ENCODE results near the gene KLF4.

KLF4 gene

DNA sequence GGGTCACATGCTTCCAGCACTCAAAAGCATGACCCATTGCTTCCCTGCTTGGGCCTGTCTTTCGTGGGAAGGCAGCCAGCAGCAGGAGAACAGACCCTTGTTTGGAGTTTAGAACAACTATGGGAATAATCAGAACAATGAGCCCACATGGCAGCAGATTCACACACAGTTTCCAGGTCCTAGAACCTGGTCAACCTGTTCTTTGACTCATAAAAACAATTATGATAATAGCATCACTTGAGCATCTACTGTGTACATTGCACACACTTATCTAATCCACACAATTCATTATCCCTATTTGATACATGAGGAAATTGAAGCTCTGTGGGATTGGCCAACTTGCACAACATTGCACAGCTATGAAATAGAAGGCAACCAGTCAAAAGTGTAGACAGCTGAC, 41.7 kb downstream of the KLF4 start:
- no peak for DNase-seq (ENCODE audit: low read depth)

DNA sequence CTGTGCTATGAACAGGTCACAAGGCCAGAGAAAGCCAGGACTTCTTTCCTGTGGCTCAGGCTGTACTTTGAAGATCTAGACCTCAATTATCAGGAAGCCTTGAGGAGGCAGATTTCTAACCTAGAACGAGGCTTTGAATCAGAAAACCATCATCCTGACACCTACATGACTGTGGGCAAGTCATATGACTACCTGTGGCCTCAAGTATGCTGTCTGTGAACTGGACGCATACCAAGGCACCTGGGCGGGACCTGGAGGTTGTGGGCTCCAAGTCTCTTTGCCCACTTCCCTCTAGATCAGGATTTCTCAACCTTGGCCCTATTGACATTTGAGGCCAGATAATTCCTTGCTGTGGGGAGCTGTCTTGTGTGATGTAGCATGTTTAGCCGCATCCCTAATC, 42.5 kb downstream of the KLF4 start:
- no peak for DNase-seq (ENCODE audit: low read depth)

DNA sequence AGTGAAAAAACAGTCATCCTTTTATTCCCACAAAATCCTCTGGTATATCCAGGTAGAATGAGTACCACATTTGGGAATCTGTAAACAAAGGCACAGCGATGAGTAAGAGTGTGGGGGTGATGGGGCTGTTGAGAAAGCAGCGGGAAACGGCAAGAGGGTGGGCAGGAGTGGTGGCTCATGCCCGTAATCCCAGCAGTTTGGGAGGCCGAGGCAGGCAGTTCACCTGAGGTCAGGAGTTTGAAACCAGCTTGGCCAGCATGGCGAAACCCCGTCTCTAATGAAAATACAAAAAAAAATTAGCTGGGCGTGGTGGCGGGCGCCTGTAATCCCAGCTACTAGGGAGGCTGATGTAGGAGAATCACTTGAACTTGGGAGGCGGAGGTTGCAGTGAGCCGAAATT, 43.1 kb downstream of the KLF4 start:
- no peak for DNase-seq (ENCODE audit: low read depth)

DNA sequence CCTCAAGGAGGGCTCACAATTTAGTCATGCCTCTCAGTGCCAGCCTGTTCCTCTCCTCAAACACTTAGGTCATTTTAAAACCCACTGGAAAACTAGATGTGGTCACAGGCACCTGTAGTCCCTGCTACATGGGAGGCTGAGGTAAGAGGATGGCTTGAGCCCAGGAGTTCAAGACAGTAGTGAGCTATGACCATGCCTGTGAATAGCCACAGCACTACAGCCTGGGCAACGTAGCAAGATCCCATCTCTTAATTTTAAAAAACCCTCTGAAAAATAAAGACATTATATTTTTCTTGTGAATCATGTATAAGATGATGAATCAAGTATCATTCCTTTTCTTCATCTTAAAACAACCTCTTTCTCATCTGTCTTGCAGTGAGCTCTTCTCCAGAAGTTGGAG, 45.8 kb downstream of the KLF4 start:
- DNase-seq (ENCODE audit: low read depth) = no peak

DNA sequence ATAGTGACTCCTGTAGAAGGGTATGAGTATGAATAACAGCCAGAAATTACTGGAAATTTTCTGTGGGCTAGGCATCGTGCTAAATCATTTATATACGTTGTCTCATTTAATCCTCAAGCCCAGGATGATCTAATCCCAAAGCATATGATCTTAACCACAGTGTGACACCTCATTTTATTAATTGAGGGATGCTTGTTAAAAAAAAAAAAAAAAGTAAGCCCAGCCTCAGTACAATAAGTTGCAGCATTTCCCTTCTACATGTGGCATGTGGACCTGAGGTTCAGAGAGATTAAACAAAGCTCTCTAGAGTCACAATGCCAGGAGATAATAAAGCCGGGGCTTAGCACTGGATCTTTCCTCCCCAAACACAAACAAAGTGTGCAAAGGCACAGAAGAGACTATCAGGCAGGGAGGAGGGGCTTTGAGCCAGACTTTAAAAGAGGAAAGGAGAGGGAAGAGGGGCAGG, 49.5 kb downstream of the KLF4 start:
- DNase-seq (ENCODE audit: low read depth) = no peak

DNA sequence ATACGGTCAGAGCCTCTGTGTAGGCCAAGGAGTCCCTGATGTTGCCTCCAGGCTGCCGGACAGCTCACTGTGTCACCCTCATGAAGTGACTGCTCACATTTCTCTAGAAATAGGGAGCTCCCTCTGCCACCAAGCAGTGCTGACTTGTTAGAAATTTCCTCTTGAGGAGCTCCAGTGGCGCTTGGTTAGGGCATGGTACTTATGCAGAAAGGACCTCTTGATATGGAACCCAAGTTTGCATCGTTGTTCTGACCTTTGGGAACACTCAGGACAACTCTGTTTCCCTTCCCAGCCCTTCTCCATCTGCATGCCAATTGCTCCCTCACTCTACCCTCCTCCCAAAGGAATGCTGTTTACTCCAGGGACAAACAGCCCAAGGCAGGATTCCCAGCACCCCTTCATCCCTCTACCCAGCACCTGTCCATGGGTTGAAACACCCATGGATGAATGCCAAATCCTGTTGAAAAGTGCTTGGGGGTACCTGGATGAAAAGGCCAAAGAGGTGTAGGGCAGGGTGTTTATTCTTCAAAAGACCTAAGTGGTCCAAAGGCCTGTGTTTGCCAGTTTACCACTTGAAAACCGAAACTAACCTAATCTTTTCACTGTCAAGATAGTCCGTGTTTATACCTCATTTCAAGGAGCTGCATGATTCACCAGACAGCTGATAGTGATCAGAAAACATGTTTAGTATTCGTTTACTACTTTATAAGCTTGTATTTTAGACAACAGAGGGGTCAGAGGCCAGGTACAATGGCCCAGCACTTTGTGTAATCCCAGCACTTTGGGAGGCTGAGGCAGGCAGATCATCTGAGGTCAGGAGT, 51.1 kb downstream of the KLF4 start:
- no peak for DNase-seq (ENCODE audit: low read depth)

DNA sequence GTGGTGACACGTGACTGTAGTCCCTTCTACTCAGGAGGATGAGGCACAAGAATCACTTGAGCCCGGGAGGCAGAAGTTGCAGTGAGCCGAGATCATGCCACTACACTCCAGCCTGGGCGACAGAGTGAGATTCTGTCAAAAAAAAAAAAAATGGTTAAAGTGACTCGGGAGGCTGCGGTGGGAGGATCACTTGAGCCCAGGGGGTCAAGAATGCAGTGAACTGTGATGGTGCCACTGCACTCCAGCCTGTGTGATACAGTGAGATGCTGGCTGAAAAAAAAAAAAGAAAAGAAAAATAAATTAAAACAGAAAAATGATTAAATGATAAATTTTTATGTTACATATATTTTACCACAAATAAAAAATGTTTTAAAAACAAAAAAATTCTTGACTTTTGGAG, 51.9 kb downstream of the KLF4 start:
- DNase-seq (ENCODE audit: low read depth) = no peak

DNA sequence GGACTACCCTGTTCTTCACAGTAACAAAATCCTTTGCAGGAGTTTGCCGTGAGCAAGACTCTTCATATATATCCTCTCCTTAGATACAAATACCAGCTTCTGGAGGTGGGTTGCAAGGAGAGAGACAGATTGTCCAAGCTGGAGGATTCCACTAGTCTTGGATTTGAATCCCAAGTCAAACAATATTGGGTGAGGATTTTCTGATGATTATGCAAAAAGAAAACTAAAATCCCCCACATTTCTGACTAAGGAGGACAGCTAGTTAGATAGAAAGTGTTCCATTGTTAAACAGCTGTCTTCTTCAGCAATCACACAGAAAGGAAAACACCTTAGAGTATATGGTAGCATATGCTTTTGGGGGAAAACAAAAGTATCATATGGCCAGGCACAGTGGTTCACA, 54.2 kb downstream of the KLF4 start:
- no peak for DNase-seq (ENCODE audit: low read depth)

All from activated T-cell treated with anti-CD3 and anti-CD28 coated beads for 24 hours (primary cell).